HepG2 (cell line): ENCODE results near the gene U2AF2. TPM values are rescaled to one million over a fixed set of nuclear protein-coding genes. Genes with fewer than 3 reads are reported as not detected.

Source experiments
- AKNA ChIP-seq: sonication (generic); formaldehyde crosslinking; IDR thresholded peaks from 2 replicates; pipeline ENCODE4 v1.4.0; 2020; ENCODE audit warnings: missing genetic modification reagents, borderline replicate concordance
- ETV6 ChIP-seq: sonication (generic); formaldehyde crosslinking; conservative IDR thresholded peaks from 2 replicates; pipeline ENCODE4 v1.4.0; 2020; ENCODE audit warnings: missing genetic modification reagents
- MAF1 ChIP-seq: sonication (generic); formaldehyde crosslinking; IDR thresholded peaks from 2 replicates; pipeline ENCODE4 v1.5.0; 2020; ENCODE audit warnings: missing genetic modification reagents, borderline replicate concordance
- MEIS2 ChIP-seq: sonication (generic); formaldehyde crosslinking; IDR thresholded peaks from 2 replicates; pipeline ENCODE4 v1.9.0; 2021; ENCODE audit warnings: mild to moderate bottlenecking, missing genetic modification reagents
- NFKB2 ChIP-seq: sonication (generic); formaldehyde crosslinking; IDR thresholded peaks from 2 replicates; pipeline ENCODE4 v1.4.0; 2020; ENCODE audit warnings: missing genetic modification reagents, borderline replicate concordance
- PAX8 ChIP-seq: sonication (generic); formaldehyde crosslinking; IDR thresholded peaks from 2 replicates; pipeline ENCODE4 v1.8.0; 2022; ENCODE audit warnings: mild to moderate bottlenecking, missing genetic modification reagents, borderline replicate concordance
- POLR2AphosphoS5 ChIP-seq: IDR thresholded peaks from 2 replicates; pipeline ENCODE4 v1.6.1; 2012; ENCODE audit warnings: low read depth, low read length
- TIGD3 ChIP-seq: sonication (generic); formaldehyde crosslinking; IDR thresholded peaks from 2 replicates; pipeline ENCODE4 v1.5.1; 2020; ENCODE audit warnings: mild to moderate bottlenecking, missing genetic modification reagents, borderline replicate concordance
- ZBTB1 ChIP-seq: sonication (generic); formaldehyde crosslinking; IDR thresholded peaks from 2 replicates; pipeline ENCODE4 v1.4.0; 2020; ENCODE audit warnings: missing genetic modification reagents, borderline replicate concordance
- ZNF256 ChIP-seq: sonication (generic); formaldehyde crosslinking; conservative IDR thresholded peaks from 2 replicates; pipeline ENCODE4 v1.4.0; 2020; ENCODE audit warnings: missing genetic modification reagents
- ZNF264 ChIP-seq: sonication (generic); formaldehyde crosslinking; IDR thresholded peaks from 2 replicates; pipeline ENCODE4 v1.4.0; 2020; ENCODE audit warnings: missing genetic modification reagents
- ZNF3 ChIP-seq: IDR thresholded peaks from 2 replicates; pipeline ENCODE4 v1.7.0; 2017; ENCODE audit warnings: inconsistent platforms
- ZNF414 ChIP-seq: sonication (generic); formaldehyde crosslinking; IDR thresholded peaks from 2 replicates; pipeline ENCODE4 v1.5.0; 2020; ENCODE audit warnings: missing genetic modification reagents
- ZNF615 ChIP-seq: sonication (generic); formaldehyde crosslinking; IDR thresholded peaks from 2 replicates; pipeline ENCODE4 v1.5.0; 2020; ENCODE audit warnings: mild to moderate bottlenecking, missing genetic modification reagents, borderline replicate concordance
- ZNF773 ChIP-seq: sonication (generic); formaldehyde crosslinking; IDR thresholded peaks from 2 replicates; pipeline ENCODE4 v1.4.0; 2020; ENCODE audit warnings: missing genetic modification reagents, borderline replicate concordance
- polyA plus RNA-seq, 8 experiments: library from polyadenylated mRNA; depleted of rRNA in 3 of 8; stranded (reverse) in 7 of 8; unstranded in 1 of 8; fragments of >200 nt; fragmentation: Illumina TruSeq in 4 of 8; extraction: Trizol in 4 of 8; gene quantifications; 2 replicates each; pipeline versions ENCODE4 v1.2.1 to v1.2.3, GENCODE V29; 2011 to 2016; ENCODE audit warnings: low read depth in 4 of 8, missing spikeins in 1 of 8, mixed read lengths in 1 of 8; ENCODE audit not compliant: insufficient read depth in 1 of 8
- total RNA-seq, 5 experiments: library from RNA; depleted of rRNA; stranded (reverse); fragments of >200 nt; fragmentation: Illumina TruSeq; extraction: Trizol; gene quantifications; 2 replicates each; pipeline ENCODE4 v1.2.3, GENCODE V29; 2016; ENCODE audit warnings: low read depth in 1 of 5
- TF ChIP-seq, protein P1 (sequence below): sonication (generic); formaldehyde crosslinking; IDR thresholded peaks from 2 replicates; pipeline ENCODE4 v1.4.0; 2020; ENCODE audit warnings: missing genetic modification reagents, mild to moderate bottlenecking, borderline replicate concordance
- TF ChIP-seq, protein P2 (sequence below): IDR thresholded peaks from 2 replicates; pipeline ENCODE4 v1.6.1; 2018; ENCODE audit warnings: missing genetic modification reagents
- TF ChIP-seq, protein P3 (sequence below): IDR thresholded peaks from 2 replicates; pipeline ENCODE4 v1.6.1; 2016; ENCODE audit warnings: missing compliant biosample characterization, missing genetic modification reagents, borderline replicate concordance

Gene U2AF2
- total and polyA plus RNA-seq, 2 of the 13 experiments (the other 11 are each of a cell fraction or from before 2014, with no cell fraction given) = 84.3 to 124 TPM

- TF ChIP-seq ZNF264 (CRISPR knock-in tag) (peak; percentile 48; the same call in 1 of the 2 replicates), ZNF414 (CRISPR knock-in tag) (no peak), ZNF256 (CRISPR knock-in tag) (0 out of 2 replicates have a peak, but pooled peaks have one; percentile 30), ZBTB1 (CRISPR knock-in tag) (no peak), PAX8 (no peak), ZNF773 (CRISPR knock-in tag) (no peak), ZNF3 (CRISPR knock-in tag) (no peak), POLR2AphosphoS5 (peak; percentile 70), ETV6 (CRISPR knock-in tag) (no peak), ZNF615 (CRISPR knock-in tag) (no peak), AKNA (no peak), MEIS2 (no peak), TIGD3 (CRISPR knock-in tag) (no peak), NFKB2 (CRISPR knock-in tag) (no peak), MAF1 (CRISPR knock-in tag) (no peak)
- TF ChIP-seq, protein P1, sequence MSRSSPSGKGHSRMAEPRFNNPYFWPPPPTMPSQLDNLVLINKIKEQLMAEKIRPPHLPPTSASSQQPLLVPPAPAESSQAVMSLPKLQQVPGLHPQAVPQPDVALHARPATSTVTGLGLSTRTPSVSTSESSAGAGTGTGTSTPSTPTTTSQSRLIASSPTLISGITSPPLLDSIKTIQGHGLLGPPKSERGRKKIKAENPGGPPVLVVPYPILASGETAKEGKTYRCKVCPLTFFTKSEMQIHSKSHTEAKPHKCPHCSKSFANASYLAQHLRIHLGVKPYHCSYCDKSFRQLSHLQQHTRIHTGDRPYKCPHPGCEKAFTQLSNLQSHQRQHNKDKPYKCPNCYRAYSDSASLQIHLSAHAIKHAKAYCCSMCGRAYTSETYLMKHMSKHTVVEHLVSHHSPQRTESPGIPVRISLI = no peak
- TF ChIP-seq, protein P2, sequence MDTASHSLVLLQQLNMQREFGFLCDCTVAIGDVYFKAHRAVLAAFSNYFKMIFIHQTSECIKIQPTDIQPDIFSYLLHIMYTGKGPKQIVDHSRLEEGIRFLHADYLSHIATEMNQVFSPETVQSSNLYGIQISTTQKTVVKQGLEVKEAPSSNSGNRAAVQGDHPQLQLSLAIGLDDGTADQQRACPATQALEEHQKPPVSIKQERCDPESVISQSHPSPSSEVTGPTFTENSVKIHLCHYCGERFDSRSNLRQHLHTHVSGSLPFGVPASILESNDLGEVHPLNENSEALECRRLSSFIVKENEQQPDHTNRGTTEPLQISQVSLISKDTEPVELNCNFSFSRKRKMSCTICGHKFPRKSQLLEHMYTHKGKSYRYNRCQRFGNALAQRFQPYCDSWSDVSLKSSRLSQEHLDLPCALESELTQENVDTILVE (CRISPR knock-in tag) = 0 out of 2 replicates have a peak, but pooled peaks have one; percentile 15
- TF ChIP-seq, protein P3, sequence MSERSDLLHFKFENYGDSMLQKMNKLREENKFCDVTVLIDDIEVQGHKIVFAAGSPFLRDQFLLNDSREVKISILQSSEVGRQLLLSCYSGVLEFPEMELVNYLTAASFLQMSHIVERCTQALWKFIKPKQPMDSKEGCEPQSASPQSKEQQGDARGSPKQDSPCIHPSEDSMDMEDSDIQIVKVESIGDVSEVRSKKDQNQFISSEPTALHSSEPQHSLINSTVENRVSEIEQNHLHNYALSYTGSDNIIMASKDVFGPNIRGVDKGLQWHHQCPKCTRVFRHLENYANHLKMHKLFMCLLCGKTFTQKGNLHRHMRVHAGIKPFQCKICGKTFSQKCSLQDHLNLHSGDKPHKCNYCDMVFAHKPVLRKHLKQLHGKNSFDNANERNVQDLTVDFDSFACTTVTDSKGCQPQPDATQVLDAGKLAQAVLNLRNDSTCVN (CRISPR knock-in tag) = peak; percentile 86
Measured at GRCh38 chr19:55683449-55684261, 28.8 kb downstream of the U2AF2 start (continued).
